GM21619 (cell line): Measurements from ENCODE around the gene AKR7A2.
"Not testable (repeated sequence)": the region's sequence is repeated elsewhere in the genome, so short reads cannot be mapped to it uniquely, and the experiment has no call there.

Experiments
- ATAC-seq: cut with Tn5 transposase; IDR thresholded peaks from one replicate; pipeline ENCODE4 v1.9.1; 2021; ENCODE audit not compliant: unreplicated experiment

AKR7A2 gene

DNA sequence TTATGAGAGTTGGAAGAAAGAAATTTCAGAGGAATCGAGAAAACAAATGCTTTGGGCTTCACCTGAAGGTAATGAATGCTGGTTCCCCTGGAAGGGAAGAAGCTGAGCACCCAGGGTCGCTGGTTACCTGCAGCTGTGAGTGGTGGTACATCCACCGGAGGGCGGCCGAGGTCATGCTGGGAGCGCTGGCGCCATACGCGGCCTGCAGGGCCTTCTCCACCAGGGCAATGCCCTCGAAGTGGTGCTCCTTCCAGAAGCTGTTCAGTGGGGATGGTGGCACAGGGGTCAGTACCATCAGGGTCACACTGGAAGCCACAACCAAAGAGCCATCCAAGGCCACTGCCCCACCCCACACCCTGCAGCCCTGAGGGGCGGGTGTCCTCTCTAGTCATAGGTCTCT lies 43.5 kb downstream of the AKR7A2 start:
- no peak for ATAC-seq

DNA sequence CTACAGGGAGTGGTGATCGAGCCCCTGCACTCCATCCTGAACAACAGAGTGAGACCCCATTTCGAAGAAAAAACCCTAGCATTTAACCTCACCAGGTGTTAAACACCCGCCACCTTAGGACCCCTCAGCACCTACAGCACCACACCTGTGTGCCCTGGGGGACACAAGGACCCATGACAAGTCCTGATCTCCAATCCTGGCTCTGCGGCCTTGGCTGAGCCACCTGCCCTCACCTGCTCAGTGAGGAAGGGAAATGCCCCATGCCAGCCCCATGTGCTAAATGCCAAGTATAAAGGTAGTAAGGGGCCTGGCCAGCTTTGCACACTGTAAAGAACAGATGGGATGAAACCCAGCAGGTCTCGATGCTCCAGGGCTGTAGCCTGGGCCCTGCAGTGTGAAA lies 49.2 kb downstream of the AKR7A2 start:
- ATAC-seq = no peak

DNA sequence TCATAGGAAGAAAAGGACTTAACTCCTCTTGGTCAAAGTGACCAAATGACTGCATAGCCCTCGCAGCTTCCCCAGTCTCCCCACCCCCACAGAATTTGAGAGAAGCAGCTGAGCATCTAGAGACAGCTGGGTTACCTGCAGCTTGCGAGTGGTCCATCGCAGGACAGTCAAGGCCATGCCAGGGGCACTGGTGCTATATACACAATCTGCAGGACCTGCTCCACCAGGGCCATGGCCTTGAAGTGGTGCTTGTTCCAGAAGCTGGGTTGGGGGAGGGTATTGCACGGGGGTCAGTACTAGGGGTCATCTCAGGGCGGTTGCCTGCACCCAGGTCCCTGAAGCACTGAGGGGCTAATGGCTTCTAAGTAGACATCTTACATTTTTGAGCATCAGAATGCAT lies 49.9 kb downstream of the AKR7A2 start:
- ATAC-seq = no peak

DNA sequence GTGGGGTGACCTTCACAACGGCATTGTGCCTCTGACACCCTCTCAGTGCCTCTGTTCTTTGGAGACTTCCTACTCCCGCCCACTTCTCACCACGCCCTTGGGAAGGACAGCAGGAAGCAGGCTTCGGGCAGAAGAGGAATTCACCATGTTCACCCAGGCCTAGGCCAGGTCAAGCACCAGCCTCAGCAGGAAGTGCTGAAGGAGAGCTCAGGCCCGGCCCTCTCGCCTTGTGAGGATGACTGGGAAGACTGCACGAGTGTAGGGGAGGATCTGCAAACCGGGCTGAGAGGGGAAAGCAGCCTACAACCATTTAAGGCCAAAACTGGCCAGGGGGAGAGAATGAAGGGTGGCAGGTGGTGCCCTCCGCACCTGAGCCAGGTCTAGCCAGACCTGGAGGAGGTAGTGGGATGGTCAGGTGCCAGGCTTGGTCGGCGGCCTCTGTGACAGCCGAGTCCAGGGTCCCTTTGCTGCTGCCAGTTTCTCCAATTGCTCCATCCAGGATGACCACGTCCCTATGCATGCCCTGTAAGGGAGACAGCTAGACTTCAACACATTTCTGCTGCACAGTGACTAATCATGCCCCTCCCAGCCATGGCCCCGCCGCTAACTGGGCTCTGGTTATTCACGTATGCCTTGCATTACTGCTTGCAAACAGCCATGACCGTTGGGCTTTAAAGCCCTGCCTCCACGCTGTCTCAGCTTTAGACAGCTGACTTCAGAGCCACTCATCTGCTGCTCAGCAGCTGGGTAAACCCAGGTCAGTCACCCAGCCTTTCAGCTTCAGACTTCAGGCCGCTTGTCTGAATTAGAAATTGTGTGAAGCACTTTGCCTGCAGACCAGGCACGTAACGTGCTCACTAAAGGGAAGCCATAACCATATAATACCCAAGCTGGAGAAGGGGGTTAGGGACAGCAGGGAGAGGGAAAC lies 51.5 kb downstream of the AKR7A2 start:
- ATAC-seq = no peak

DNA sequence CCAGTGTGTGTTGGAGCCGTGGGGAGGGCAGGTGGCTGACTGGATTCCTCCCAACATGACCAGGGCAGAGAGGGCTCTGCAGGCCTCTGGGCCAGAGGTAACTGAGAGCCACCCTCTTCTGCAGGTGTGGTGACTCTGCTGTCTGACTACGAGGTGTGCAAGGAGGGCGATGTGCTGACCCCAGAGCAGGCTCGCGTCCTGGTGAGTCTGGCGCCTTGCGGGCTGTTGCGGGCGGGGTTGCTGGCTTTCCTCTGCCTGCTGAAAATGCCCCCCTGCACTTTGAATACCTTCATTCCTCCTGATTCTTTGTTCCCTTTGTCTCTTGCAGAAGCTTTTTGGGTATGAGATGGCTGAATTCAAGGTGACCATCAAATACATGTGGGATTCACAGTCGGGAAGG lies 53.6 kb downstream of the AKR7A2 start:
- ATAC-seq = no peak

DNA sequence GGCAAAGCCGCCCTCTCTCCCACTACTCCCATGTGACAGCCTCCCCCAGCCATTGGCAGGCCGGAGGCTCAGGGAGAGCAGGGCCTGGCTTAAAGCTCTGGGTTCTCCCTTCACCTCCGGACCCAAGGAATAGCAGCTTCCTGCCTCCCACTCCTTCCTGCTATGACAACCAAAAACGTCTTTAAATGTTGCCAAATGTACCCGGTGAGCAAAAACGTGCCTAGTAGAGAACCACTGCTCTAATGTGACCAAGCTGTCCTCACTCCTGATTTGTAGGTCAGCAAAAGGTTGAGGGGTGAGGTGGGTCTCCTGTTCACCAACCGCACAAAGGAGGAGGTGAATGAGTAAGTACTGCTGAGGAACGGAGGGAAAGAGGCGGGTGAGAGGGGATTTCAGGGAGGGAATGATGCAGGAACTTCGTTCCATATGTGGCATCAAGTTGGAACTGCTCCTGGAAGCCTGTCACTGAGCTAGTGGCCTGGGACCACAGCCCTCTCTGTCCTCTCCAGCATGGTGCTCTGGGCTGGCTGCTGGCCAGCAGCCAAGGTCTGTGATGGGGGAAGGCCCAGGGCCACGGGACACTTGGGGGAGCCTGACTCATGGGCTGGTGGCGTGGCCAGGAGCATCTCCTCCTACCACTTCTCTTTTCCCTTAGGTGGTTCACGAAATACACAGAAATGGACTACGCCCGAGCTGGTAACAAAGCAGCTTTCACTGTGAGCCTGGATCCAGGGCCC lies 54.6 kb downstream of the AKR7A2 start:
- ATAC-seq = no peak

DNA sequence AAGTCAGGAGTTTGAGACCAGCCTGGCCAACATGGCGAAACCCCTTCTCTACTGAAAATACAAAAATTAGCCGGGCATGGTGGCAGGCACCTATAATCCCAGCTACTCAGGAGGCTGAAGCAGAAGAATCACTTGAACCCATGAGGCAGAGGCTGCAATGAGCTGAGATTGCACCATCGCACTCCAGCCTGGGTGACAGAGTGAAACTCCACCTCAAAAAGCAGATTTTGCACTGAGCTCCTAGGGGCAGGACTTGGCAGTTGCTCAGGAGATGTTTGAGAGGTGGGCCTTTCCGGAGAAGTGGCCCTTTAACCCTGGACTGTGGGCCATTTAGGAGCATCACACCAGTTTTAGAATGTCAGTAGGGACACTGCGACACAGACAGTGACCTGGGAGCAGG lies 55.6 kb downstream of the AKR7A2 start:
- ATAC-seq = not testable (repeated sequence)

DNA sequence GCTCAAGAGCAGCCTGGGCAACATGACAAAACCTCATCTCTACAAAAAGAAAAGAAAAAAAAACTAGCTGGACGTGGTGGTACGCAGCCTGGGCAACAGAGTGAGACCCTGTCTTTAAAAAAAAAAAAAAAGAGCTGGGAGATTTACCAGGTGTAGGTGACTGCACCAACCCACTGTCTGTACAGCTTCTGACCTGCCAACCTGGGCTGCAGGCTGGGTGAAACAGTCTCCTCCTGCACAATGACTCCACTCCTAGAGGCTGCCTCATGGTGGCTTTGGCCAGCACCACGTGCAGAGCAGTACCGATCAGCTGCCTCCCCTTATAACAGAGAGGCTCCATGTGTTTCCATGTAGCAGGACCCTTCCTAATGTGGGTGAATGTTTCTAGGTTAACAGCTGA lies 56.7 kb downstream of the AKR7A2 start:
- no peak for ATAC-seq

DNA sequence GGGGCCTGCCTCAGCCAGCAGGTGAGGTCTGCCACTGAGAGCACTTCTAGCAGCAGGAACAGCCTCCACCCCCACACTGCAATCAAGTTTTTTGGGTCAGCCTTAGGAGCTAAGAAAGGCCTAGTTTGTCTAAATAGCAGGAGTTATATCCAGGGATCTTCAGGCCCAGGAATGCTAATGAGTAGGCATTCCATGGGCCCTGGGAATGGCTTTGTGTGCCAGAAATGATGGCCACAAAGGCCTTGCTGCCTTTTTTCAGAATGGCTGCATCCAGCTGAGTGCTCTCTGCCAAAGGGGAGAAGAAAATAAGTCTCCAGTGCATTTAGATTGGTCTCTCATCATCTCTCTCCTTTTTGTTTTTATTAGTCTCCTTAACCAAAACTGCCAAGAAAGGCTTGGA lies 57.5 kb downstream of the AKR7A2 start:
- ATAC-seq = no peak
